ENCODE results near the gene BRICD5.

- TF ChIP-seq, protein P1, sequence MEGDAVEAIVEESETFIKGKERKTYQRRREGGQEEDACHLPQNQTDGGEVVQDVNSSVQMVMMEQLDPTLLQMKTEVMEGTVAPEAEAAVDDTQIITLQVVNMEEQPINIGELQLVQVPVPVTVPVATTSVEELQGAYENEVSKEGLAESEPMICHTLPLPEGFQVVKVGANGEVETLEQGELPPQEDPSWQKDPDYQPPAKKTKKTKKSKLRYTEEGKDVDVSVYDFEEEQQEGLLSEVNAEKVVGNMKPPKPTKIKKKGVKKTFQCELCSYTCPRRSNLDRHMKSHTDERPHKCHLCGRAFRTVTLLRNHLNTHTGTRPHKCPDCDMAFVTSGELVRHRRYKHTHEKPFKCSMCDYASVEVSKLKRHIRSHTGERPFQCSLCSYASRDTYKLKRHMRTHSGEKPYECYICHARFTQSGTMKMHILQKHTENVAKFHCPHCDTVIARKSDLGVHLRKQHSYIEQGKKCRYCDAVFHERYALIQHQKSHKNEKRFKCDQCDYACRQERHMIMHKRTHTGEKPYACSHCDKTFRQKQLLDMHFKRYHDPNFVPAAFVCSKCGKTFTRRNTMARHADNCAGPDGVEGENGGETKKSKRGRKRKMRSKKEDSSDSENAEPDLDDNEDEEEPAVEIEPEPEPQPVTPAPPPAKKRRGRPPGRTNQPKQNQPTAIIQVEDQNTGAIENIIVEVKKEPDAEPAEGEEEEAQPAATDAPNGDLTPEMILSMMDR (IDR thresholded peaks at IDR 0.05; ENCODE audit: poor library complexity), result no peak
- TF ChIP-seq EZH2 (IDR thresholded peaks at IDR 0.05; ENCODE audit: borderline replicate concordance), result no peak
- TF ChIP-seq EZH2phosphoT487 (IDR thresholded peaks at IDR 0.05; ENCODE audit: low read depth, severe bottlenecking, unreplicated experiment), result no peak
Observed at GRCh38 chr16:2197765-2198164, 12.9 kb downstream of the BRICD5 start.
